Upper lobe of left lung (tissue), 4 donors: ENCODE measurements around the gene LRP1.

Source experiments
- CTCF ChIP-seq, 6 experiments: fragments of 450-650 bp in 4 of 6; fragments of 200-600 bp in 2 of 6; sonication (generic) in 2 of 6; IDR thresholded peaks; one replicate each; pipeline ENCODE4 v1.5.1; 2016 to 2019; ENCODE audit warnings: antibody characterized with exemption in 6 of 6
- EP300 ChIP-seq, 4 donors: sonication (generic); formaldehyde crosslinking; IDR thresholded peaks; one replicate each; pipeline ENCODE4 v1.5.1; 2017; ENCODE audit warnings: antibody characterized with exemption in 4 of 4, control low read depth in 2 of 4
- POLR2A ChIP-seq, 4 donors: fragments of 450-650 bp; IDR thresholded peaks; one replicate each; pipeline ENCODE4 v1.5.1; 2016 to 2017; ENCODE audit warnings: antibody characterized with exemption in 4 of 4, mild to moderate bottlenecking in 2 of 4

GRCh38 chr12:57080855-57081254 is 47.4 kb upstream of the LRP1 start:
- no peak for TF ChIP-seq CTCF (IDR thresholded peaks at IDR 0.05)
- no peak for TF ChIP-seq POLR2A (IDR thresholded peaks at IDR 0.05)
- TF ChIP-seq EP300 (IDR thresholded peaks at IDR 0.05), result no peak
